K562 (cell line): ENCODE measurements around the gene CSTPP1. TPM values are rescaled to one million over a fixed set of nuclear protein-coding genes. Genes with fewer than 3 reads are reported as not detected.

Source experiments
- CCNT2 ChIP-seq: IDR thresholded peaks from 2 replicates; pipeline ENCODE4 v1.6.1; 2011; ENCODE audit warnings: borderline replicate concordance, low read depth, mild to moderate bottlenecking, moderate library complexity, mixed read lengths, low read length; ENCODE audit not compliant: insufficient read length; ENCODE audit errors: extremely low read depth
- COPS2 ChIP-seq: fragments of 450-650 bp; conservative IDR thresholded peaks from 2 replicates; pipeline ENCODE4 v1.6.1; 2016; ENCODE audit warnings: mild to moderate bottlenecking, moderate library complexity
- CTBP1 ChIP-seq: fragments of 450-650 bp; IDR thresholded peaks from 2 replicates; pipeline ENCODE4 v1.6.1; 2016; ENCODE audit warnings: borderline replicate concordance
- ETV1 ChIP-seq: fragments of 450-650 bp; conservative IDR thresholded peaks from 2 replicates; pipeline ENCODE4 v1.6.1; 2016; ENCODE audit warnings: missing genetic modification characterization, control low read depth, low read depth, missing compliant biosample characterization
- GABPA ChIP-seq: fragments of 200-800 bp; sonication (Bioruptor generic); conservative IDR thresholded peaks from 2 replicates; pipeline ENCODE4 v1.6.1; 2016; ENCODE audit warnings: low read depth, missing genetic modification characterization, missing compliant biosample characterization
- HDAC1 ChIP-seq, 2 experiments: fragments of 450-650 bp; IDR thresholded peaks; 2 replicates each; pipeline ENCODE4 v1.6.1; 2016 to 2017; ENCODE audit warnings: inconsistent platforms in 1 of 2, mild to moderate bottlenecking in 1 of 2, moderate library complexity in 1 of 2
- JUN ChIP-seq, 2 experiments: sonication (generic) in 1 of 2; formaldehyde crosslinking in 1 of 2; IDR thresholded peaks; 2 replicates each; pipeline versions ENCODE4 v1.6.1 to v1.8.0; 2012 to 2022; ENCODE audit warnings: borderline replicate concordance in 2 of 2, mild to moderate bottlenecking in 2 of 2, improper control_type of control experiment in 1 of 2, low read depth in 1 of 2, low read length in 1 of 2, missing genetic modification reagents in 1 of 2
- MNT ChIP-seq, 2 experiments: fragments of 450-650 bp; conservative IDR thresholded peaks; 2 replicates each; pipeline ENCODE4 v1.6.1; 2017; ENCODE audit warnings: mild to moderate bottlenecking in 2 of 2, moderate library complexity in 2 of 2
- NCOA6 ChIP-seq: fragments of 450-650 bp; IDR thresholded peaks from 2 replicates; pipeline ENCODE4 v1.6.1; 2017; ENCODE audit warnings: mild to moderate bottlenecking
- NRF1 ChIP-seq, 2 experiments: fragments of 450-650 bp; IDR thresholded peaks in 1 of 2; conservative IDR thresholded peaks in 1 of 2; 2 replicates each; pipeline ENCODE4 v1.6.1; 2014; ENCODE audit warnings: mild to moderate bottlenecking in 2 of 2
- PRDM10 ChIP-seq: fragments of 450-650 bp; IDR thresholded peaks from 2 replicates; pipeline ENCODE4 v1.6.1; 2018; ENCODE audit not compliant: partially characterized antibody
- PTBP1 ChIP-seq: fragments of 200-400 bp; formaldehyde crosslinking; IDR thresholded peaks from 2 replicates; pipeline ENCODE4 v1.6.1; 2017; ENCODE audit warnings: low read depth, low read length
- RERE ChIP-seq: sonication (generic); formaldehyde crosslinking; IDR thresholded peaks from 2 replicates; pipeline ENCODE4 v1.8.0; 2023; ENCODE audit warnings: missing genetic modification reagents, mild to moderate bottlenecking, borderline replicate concordance
- TCF3 ChIP-seq: sonication (generic); formaldehyde crosslinking; IDR thresholded peaks from 2 replicates; pipeline ENCODE4 v1.4.0; 2020; ENCODE audit warnings: mild to moderate bottlenecking, missing genetic modification reagents
- TEAD1 ChIP-seq, 2 experiments: fragments of 450-650 bp in 1 of 2; sonication (generic) in 1 of 2; formaldehyde crosslinking; IDR thresholded peaks; 2 replicates each; pipeline versions ENCODE4 v1.4.0 to v1.8.0; 2020 to 2022; ENCODE audit warnings: mild to moderate bottlenecking in 2 of 2, missing genetic modification reagents in 1 of 2
- TRIM24 ChIP-seq, 2 experiments: fragments of 450-650 bp; IDR thresholded peaks; 2 replicates each; pipeline ENCODE4 v1.6.1; 2016
- XRCC5 ChIP-seq: fragments of 200-400 bp; formaldehyde crosslinking; IDR thresholded peaks from 2 replicates; pipeline ENCODE4 v1.6.1; 2017; ENCODE audit warnings: low read depth, mild to moderate bottlenecking, low read length
- polyA plus RNA-seq, 8 experiments: library from polyadenylated mRNA; depleted of rRNA in 4 of 8; stranded (reverse) in 5 of 8; unstranded in 3 of 8; fragments of >200 nt; fragmentation: Nextera tagmentation in 2 of 8; fragmentation: Illumina TruSeq in 1 of 8; extraction: Ambion mirVana in 2 of 8; extraction: Trizol in 1 of 8; gene quantifications; 2 replicates each; pipeline versions ENCODE4 v1.2.1 to v1.2.3, GENCODE V29; 2011 to 2014; ENCODE audit warnings: inconsistent platforms in 1 of 8, missing spikeins in 1 of 8
- total RNA-seq, 7 experiments: library from RNA; depleted of rRNA in 6 of 7; stranded (reverse); fragments of >200 nt in 6 of 7; fragmentation: Illumina TruSeq in 2 of 7; extraction: Trizol in 2 of 7; gene quantifications; 2 replicates each; pipeline versions ENCODE4 v1.2.1 to v1.2.3, GENCODE V29; 2011 to 2021; ENCODE audit warnings: low replicate concordance in 1 of 7

Gene CSTPP1
- total and polyA plus RNA-seq, 9 of the 15 experiments (the other 6 are each of a cell fraction or from before 2014, with no cell fraction given), result 6.5 to 17.8 (median 9.2) TPM

- TF ChIP-seq NRF1 (conservative IDR thresholded peaks at IDR 0.05 in 1 of 2, IDR thresholded peaks at IDR 0.05 in 1 of 2), result peak; percentile 49 to 53; a peak in 3 of 4 replicates
- TF ChIP-seq CCNT2, result peak; percentile 69
- peak; percentile 77; the same call in 1 of the 2 replicates for TF ChIP-seq JUN (IDR thresholded peaks at IDR 0.05; ENCODE audit: borderline replicate concordance, low read depth, low read length)
- TF ChIP-seq JUN (CRISPR knock-in tag; IDR thresholded peaks at IDR 0.05; ENCODE audit: borderline replicate concordance), result no peak
- no peak for TF ChIP-seq COPS2
- peak; percentile 69 for TF ChIP-seq CTBP1
- 0 out of 2 replicates have a peak, but pooled peaks have one; percentile 25 for TF ChIP-seq GABPA (tag)
- peak; percentile 91 for TF ChIP-seq TCF3 (CRISPR knock-in tag)
- no peak for TF ChIP-seq NCOA6
- no peak for TF ChIP-seq RERE (CRISPR knock-in tag)
- no peak for TF ChIP-seq PTBP1
- TF ChIP-seq ETV1 (tag), result peak; percentile 37; the same call in 1 of the 2 replicates
- TF ChIP-seq XRCC5, result no peak
- peak; percentile 94 to 99 for TF ChIP-seq TEAD1 (CRISPR knock-in tag; IDR thresholded peaks at IDR 0.05)
- TF ChIP-seq PRDM10, result peak; percentile 48
- TF ChIP-seq TRIM24 (IDR thresholded peaks at IDR 0.05), result peak; percentile 50 to 73; a peak in 3 of 4 replicates
- peak in 1 of 2 experiments; percentile 60; a peak in 2 of 4 replicates for TF ChIP-seq HDAC1 (IDR thresholded peaks at IDR 0.05)
- peak in 1 of 2 experiments; percentile 60; a peak in 1 of 4 replicates for TF ChIP-seq MNT (conservative IDR thresholded peaks at IDR 0.05)
Measured at GRCh38 chr11:47004595-47005033, 68.1 kb downstream of the CSTPP1 start (continued).
